ENCODE measurements around the gene ZMYND19.
"Not testable (repeated sequence)": the region's sequence is repeated elsewhere in the genome, so short reads cannot be mapped to it uniquely, and the experiment has no call there.

ZMYND19 gene

GRCh38 chr9:137552022-137552768 is 38.1 kb downstream of the ZMYND19 start:
- peak; percentile 29 for DNase-seq

GRCh38 chr9:137551264-137552021 is 38.9 kb downstream of the ZMYND19 start, which contains the start of gene MRPL41:
MRPL41 (plus strand) TSS chr9:137551879; CDS start chr9:137552082, 203 bp downstream.
- DNase-seq = peak; percentile 86

GRCh38 chr9:137550958-137551263 is 39.4 kb downstream of the ZMYND19 start:
- DNase-seq = not testable (repeated sequence)

- peak; percentile 42 for DNase-seq
These were observed 40.1 kb downstream of the ZMYND19 start, which contains the start of gene PNPLA7 for GRCh38 chr9:137550231-137550621. PNPLA7 (minus strand) TSS chr9:137550402; CDS start chr9:137550197, 205 bp downstream.

GRCh38 chr9:137547687-137548543 is 42.4 kb downstream of the ZMYND19 start:
- DNase-seq = no peak

- no peak for DNase-seq
These were observed 45.2 kb downstream of the ZMYND19 start for GRCh38 chr9:137545123-137545522.

- no peak for DNase-seq
These were observed 46.0 kb downstream of the ZMYND19 start for GRCh38 chr9:137544176-137544760.

- DNase-seq = no peak
These were observed 46.9 kb downstream of the ZMYND19 start for GRCh38 chr9:137543237-137543963.

GRCh38 chr9:137542486-137542885 is 47.8 kb downstream of the ZMYND19 start:
- DNase-seq = no peak

GRCh38 chr9:137540536-137540935 is 49.8 kb downstream of the ZMYND19 start:
- no peak for DNase-seq

- DNase-seq = no peak
These were observed 52.3 kb downstream of the ZMYND19 start for GRCh38 chr9:137538058-137538457.

- DNase-seq = peak; percentile 13
These were observed 53.6 kb downstream of the ZMYND19 start for GRCh38 chr9:137536594-137537131.

GRCh38 chr9:137535120-137535428 is 55.2 kb downstream of the ZMYND19 start:
- DNase-seq = no peak

- DNase-seq = no peak
These were observed 55.8 kb downstream of the ZMYND19 start for GRCh38 chr9:137534256-137535119.

GRCh38 chr9:137532891-137533468 is 57.3 kb downstream of the ZMYND19 start:
- DNase-seq = not testable (repeated sequence)

All from activated CD8-positive, alpha-beta memory T cell treated with anti-CD3 and anti-CD28 coated beads, Interleukin-2, amount 50 U/mL, for 4 hours (primary cell).